GM18499 (cell line): ENCODE data around the gene SRSF4.

Experiments used
- ATAC-seq: cut with Tn5 transposase; IDR thresholded peaks from one replicate; pipeline ENCODE4 v1.9.1; 2021; ENCODE audit warnings: moderate number of reproducible peaks; ENCODE audit not compliant: insufficient read depth, unreplicated experiment

SRSF4 gene

GRCh38 chr1:29201595-29202051, 19.9 kb upstream of the SRSF4 start:
- ATAC-seq: no peak

- no peak for ATAC-seq
Measured at GRCh38 chr1:29200906-29201594, 19.4 kb upstream of the SRSF4 start.

GRCh38 chr1:29197993-29198392, 16.3 kb upstream of the SRSF4 start:
- ATAC-seq: no peak

- no peak for ATAC-seq
Measured at GRCh38 chr1:29197590-29197924, 15.9 kb upstream of the SRSF4 start.

GRCh38 chr1:29196863-29197589, 15.3 kb upstream of the SRSF4 start:
- ATAC-seq: no peak

- no peak for ATAC-seq
Measured at GRCh38 chr1:29195881-29196291, 14.2 kb upstream of the SRSF4 start.

- ATAC-seq: no peak
Measured at GRCh38 chr1:29193879-29194455, 12.3 kb upstream of the SRSF4 start.

GRCh38 chr1:29190718-29191117, 9.0 kb upstream of the SRSF4 start:
- no peak for ATAC-seq

GRCh38 chr1:29186707-29187106, 5.0 kb upstream of the SRSF4 start:
- no peak for ATAC-seq

GRCh38 chr1:29186252-29186651, 4.6 kb upstream of the SRSF4 start:
- no peak for ATAC-seq

GRCh38 chr1:29183287-29183686, 1.6 kb upstream of the SRSF4 start:
- no peak for ATAC-seq

- ATAC-seq: no peak
Measured at GRCh38 chr1:29180497-29181412, 945 bp downstream of the SRSF4 start.

GRCh38 chr1:29179641-29180184, 2.0 kb downstream of the SRSF4 start:
- no peak for ATAC-seq

- no peak for ATAC-seq
Measured at GRCh38 chr1:29177022-29177705, 4.5 kb downstream of the SRSF4 start.

GRCh38 chr1:29176576-29176975, 5.1 kb downstream of the SRSF4 start:
- ATAC-seq: no peak

- no peak for ATAC-seq
Measured at GRCh38 chr1:29172415-29172939, 9.2 kb downstream of the SRSF4 start.

- no peak for ATAC-seq
Measured at GRCh38 chr1:29171521-29171920, 10.2 kb downstream of the SRSF4 start.

GRCh38 chr1:29171089-29171488, 10.6 kb downstream of the SRSF4 start:
- no peak for ATAC-seq

- ATAC-seq: no peak
Measured at GRCh38 chr1:29169976-29170375, 11.7 kb downstream of the SRSF4 start.

GRCh38 chr1:29167904-29168303, 13.8 kb downstream of the SRSF4 start:
- no peak for ATAC-seq
